Astrocyte (in vitro differentiated cells and primary cell): ENCODE measurements around the gene ADD3. TPM values are rescaled to one million over a fixed set of nuclear protein-coding genes. Genes with fewer than 3 reads are reported as not detected.

Source experiments
- DNase-seq: peaks from one replicate; pipeline ENCODE4 v3.0.0-alpha.2; 2010; ENCODE audit warnings: low read depth
- FAIRE-seq: peaks from 2 replicates; lab custom pipeline; 2011; peaks lifted over from hg19 to GRCh38; lab: Jason Lieb, UNC
- H2AFZ ChIP-seq: 2 replicates; pipeline ENCODE4 v1.6.0; 2012; ENCODE audit warnings: low read depth, low read length, inconsistent platforms
- H3K27ac ChIP-seq: 2 replicates; pipeline ENCODE4 v1.5.1; 2011; ENCODE audit warnings: low read depth, low read length, inconsistent platforms
- H3K27me3 ChIP-seq: 2 replicates; pipeline ENCODE4 v1.6.0; 2011; ENCODE audit warnings: low read length, inconsistent platforms; ENCODE audit not compliant: insufficient read depth
- H3K36me3 ChIP-seq: 2 replicates; pipeline ENCODE4 v1.5.1; 2011; ENCODE audit warnings: low read length, inconsistent platforms; ENCODE audit not compliant: insufficient read depth
- H3K4me1 ChIP-seq: 2 replicates; pipeline ENCODE4 v1.5.1; 2011; ENCODE audit warnings: low read length, inconsistent platforms; ENCODE audit not compliant: insufficient read depth
- H3K4me2 ChIP-seq: 2 replicates; pipeline ENCODE4 v1.6.0; 2012; ENCODE audit warnings: low read length, inconsistent platforms
- H3K4me3 ChIP-seq: 2 replicates; pipeline ENCODE4 v1.5.1; 2011; ENCODE audit warnings: low read depth, mild to moderate bottlenecking, low read length, inconsistent platforms; ENCODE audit not compliant: insufficient read depth
- H3K79me2 ChIP-seq: 2 replicates; pipeline ENCODE4 v1.6.0; 2012; ENCODE audit warnings: mild to moderate bottlenecking, low read length, inconsistent platforms; ENCODE audit not compliant: insufficient read depth
- H3K9ac ChIP-seq: 2 replicates; pipeline ENCODE4 v1.6.0; 2012; ENCODE audit warnings: mild to moderate bottlenecking, low read length, inconsistent platforms
- H3K9me3 ChIP-seq: 2 replicates; pipeline ENCODE4 v1.5.1; 2012; ENCODE audit warnings: low read depth, mild to moderate bottlenecking, low read length, inconsistent platforms; ENCODE audit not compliant: insufficient read depth
- H4K20me1 ChIP-seq: 2 replicates; pipeline ENCODE4 v1.6.0; 2012; ENCODE audit warnings: low read length, inconsistent platforms; ENCODE audit not compliant: insufficient read depth
- H3K27ac Mint-ChIP-seq: one replicate; pipeline ENCODE4 v1.8.0; 2021; ENCODE audit warnings: mild to moderate bottlenecking, mixed read lengths; ENCODE audit not compliant: unreplicated experiment
- H3K27me3 Mint-ChIP-seq: one replicate; pipeline ENCODE4 v1.8.0; 2021; ENCODE audit warnings: low read depth, mixed read lengths; ENCODE audit not compliant: unreplicated experiment
- H3K36me3 Mint-ChIP-seq: one replicate; pipeline ENCODE4 v1.8.0; 2021; ENCODE audit warnings: low read depth, mixed read lengths; ENCODE audit not compliant: unreplicated experiment
- H3K4me1 Mint-ChIP-seq: one replicate; pipeline ENCODE4 v1.8.0; 2021; ENCODE audit warnings: low read depth, mixed read lengths; ENCODE audit not compliant: unreplicated experiment
- H3K4me3 Mint-ChIP-seq: one replicate; pipeline ENCODE4 v1.8.0; 2021; ENCODE audit warnings: mild to moderate bottlenecking, moderate library complexity, mixed read lengths; ENCODE audit not compliant: unreplicated experiment
- H3K9me3 Mint-ChIP-seq: one replicate; pipeline ENCODE4 v1.8.0; 2021; ENCODE audit warnings: mild to moderate bottlenecking, mixed read lengths; ENCODE audit not compliant: unreplicated experiment
- EZH2 ChIP-seq: IDR thresholded peaks from 2 replicates; pipeline ENCODE4 v1.6.1; 2012; ENCODE audit warnings: mild to moderate bottlenecking, low read length, inconsistent platforms; ENCODE audit not compliant: insufficient read depth
- total RNA-seq: library from RNA; stranded (reverse); gene quantifications from 2 replicates; pipeline ENCODE4 v1.2.1, GENCODE V29; 2021
- TF ChIP-seq, protein P1 (sequence below): IDR thresholded peaks from 2 replicates; pipeline ENCODE4 v1.5.1; 2011; ENCODE audit warnings: low read depth, mild to moderate bottlenecking, inconsistent platforms, low read length, moderate library complexity; ENCODE audit not compliant: insufficient read depth

The ADD3 gene
- total RNA-seq, 1 donor from 2014 or later, result 127 TPM

DNA sequence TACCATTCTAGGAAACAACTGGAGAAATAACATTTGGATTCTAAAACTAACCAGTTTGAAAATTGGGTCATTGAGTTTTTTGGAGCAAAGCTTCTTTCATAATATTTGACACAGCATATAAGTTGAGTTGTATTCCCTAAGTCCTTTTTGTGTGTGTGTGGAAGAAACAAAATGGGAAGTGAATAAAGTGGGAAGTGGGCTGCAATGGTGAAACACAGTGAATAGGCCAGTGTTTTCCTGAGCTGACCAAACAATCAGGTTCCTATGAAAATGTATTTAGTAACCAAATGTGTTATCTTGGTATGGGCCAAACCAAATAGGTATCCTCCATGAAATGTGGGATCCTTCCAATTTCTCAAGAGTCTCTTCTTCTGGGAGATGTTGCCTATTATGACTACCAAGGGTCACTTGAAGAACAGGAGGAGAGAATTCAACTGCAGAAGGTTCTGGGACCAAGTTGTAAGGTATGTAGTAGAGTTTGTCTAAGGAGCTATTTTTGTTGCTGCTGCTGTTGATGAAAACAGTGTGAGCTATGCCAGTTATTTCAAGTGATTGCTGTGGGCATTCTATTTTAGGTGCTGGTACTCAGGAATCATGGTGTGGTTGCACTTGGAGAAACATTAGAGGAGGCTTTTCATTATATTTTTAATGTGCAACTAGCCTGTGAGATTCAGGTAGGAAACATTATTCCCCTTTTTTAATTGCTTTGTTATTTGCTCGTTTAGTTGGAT lies 111.3 kb downstream of the ADD3 start:
- peaks cover 15% of the 10 kb centered on the region for H3K36me3 ChIP-seq
- Mint-ChIP-seq H3K27ac (no peak overlapping the region), H3K36me3 (peaks cover 37% of the 10 kb centered on the region), H3K4me1 (peaks cover 10% of the 10 kb centered on the region), H3K4me3 (no peak overlapping the region), H3K9me3 (no peaks in the 10 kb centered on the region), H3K27me3 (no peaks in the 10 kb centered on the region)
- H3K27ac ChIP-seq, result no peak overlapping the region
- no peak overlapping the region for H3K4me2 ChIP-seq
- no peaks in the 10 kb centered on the region for H3K79me2 ChIP-seq
- H2AFZ ChIP-seq, result no peak overlapping the region
- no peak overlapping the region for H3K4me3 ChIP-seq
- H3K9ac ChIP-seq, result no peak overlapping the region
- H3K4me1 ChIP-seq, result no peaks in the 10 kb centered on the region
- TF ChIP-seq EZH2, result no peak
- TF ChIP-seq, protein P1, sequence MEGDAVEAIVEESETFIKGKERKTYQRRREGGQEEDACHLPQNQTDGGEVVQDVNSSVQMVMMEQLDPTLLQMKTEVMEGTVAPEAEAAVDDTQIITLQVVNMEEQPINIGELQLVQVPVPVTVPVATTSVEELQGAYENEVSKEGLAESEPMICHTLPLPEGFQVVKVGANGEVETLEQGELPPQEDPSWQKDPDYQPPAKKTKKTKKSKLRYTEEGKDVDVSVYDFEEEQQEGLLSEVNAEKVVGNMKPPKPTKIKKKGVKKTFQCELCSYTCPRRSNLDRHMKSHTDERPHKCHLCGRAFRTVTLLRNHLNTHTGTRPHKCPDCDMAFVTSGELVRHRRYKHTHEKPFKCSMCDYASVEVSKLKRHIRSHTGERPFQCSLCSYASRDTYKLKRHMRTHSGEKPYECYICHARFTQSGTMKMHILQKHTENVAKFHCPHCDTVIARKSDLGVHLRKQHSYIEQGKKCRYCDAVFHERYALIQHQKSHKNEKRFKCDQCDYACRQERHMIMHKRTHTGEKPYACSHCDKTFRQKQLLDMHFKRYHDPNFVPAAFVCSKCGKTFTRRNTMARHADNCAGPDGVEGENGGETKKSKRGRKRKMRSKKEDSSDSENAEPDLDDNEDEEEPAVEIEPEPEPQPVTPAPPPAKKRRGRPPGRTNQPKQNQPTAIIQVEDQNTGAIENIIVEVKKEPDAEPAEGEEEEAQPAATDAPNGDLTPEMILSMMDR, result no peak
- H4K20me1 ChIP-seq, result no peaks in the 10 kb centered on the region
- no peak for DNase-seq
- no peaks in the 10 kb centered on the region for H3K27me3 ChIP-seq
- no peaks in the 10 kb centered on the region for H3K9me3 ChIP-seq
- FAIRE-seq, result no peak

DNA sequence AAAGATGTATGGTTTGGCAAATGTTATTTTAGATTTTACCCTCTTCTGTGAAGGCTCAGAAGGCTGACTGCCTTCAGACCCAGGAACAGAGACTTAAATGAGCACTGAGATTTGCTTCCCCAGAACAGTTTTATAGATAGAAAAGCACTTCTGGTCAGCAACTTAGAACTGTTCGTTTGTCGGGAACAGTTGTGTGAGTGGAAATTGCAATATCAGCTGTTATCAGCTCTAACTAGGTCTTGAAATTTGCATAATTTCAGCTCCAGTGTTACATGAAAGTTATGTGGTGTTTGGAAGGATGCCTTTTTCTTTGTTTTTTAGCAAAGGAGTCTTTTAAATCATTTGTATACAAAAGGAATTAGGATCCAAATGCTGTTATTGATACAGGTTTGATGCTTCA lies 115.8 kb downstream of the ADD3 start:
- no peaks in the 10 kb centered on the region for H3K4me1 ChIP-seq
- H4K20me1 ChIP-seq, result no peaks in the 10 kb centered on the region
- no peak overlapping the region for H2AFZ ChIP-seq
- DNase-seq (no peak), FAIRE-seq (no peak)
- H3K36me3 Mint-ChIP-seq, result peaks cover 25% of the 10 kb centered on the region
- H3K9me3 Mint-ChIP-seq, result no peaks in the 10 kb centered on the region
- no peak overlapping the region for H3K27ac ChIP-seq
- no peak for TF ChIP-seq EZH2
- TF ChIP-seq, protein P1, result no peak
- no peaks in the 10 kb centered on the region for H3K27me3 Mint-ChIP-seq
- no peak overlapping the region for H3K4me3 Mint-ChIP-seq
- no peaks in the 10 kb centered on the region for H3K9me3 ChIP-seq
- H3K27ac Mint-ChIP-seq, result no peak overlapping the region
- no peak overlapping the region for H3K9ac ChIP-seq
- H3K4me2 ChIP-seq, result no peak overlapping the region
- H3K4me3 ChIP-seq, result no peak overlapping the region
- H3K79me2 ChIP-seq, result no peaks in the 10 kb centered on the region
- no peaks in the 10 kb centered on the region for H3K27me3 ChIP-seq
- H3K36me3 ChIP-seq, result peaks cover 26% of the 10 kb centered on the region
- peaks cover 7% of the 10 kb centered on the region for H3K4me1 Mint-ChIP-seq

DNA sequence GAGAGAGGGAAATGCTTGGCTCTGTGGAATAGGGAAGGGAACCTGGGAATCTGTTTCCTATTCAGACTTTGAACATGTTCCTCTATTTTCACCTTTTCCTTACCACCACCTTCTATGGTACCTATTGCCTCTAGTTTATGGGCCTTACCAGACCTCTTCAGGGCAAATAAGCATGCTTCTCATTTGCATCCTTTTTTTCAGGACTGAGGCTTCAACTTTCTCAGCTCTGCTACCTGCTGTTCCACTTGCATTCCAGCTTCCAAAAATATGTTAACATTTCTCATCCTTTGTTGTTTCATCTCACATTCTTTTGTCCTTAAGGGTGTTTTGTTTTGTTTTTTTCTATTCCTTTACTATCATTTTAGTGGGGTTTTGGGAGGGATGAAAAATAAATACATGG lies 121.7 kb downstream of the ADD3 start:
- FAIRE-seq (no peak), DNase-seq (no peak)
- Histone ChIP-seq H3K27me3 (no peaks in the 10 kb centered on the region), H3K4me1 (no peaks in the 10 kb centered on the region), H3K4me2 (no peak overlapping the region), H3K36me3 (peaks cover 33% of the 10 kb centered on the region), H2AFZ (no peak overlapping the region), H4K20me1 (no peaks in the 10 kb centered on the region), H3K9me3 (no peaks in the 10 kb centered on the region), H3K9ac (no peak overlapping the region), H3K4me3 (no peak overlapping the region), H3K79me2 (no peaks in the 10 kb centered on the region), H3K27ac (no peak overlapping the region)
- Mint-ChIP-seq H3K36me3 (peaks cover 11% of the 10 kb centered on the region), H3K9me3 (no peaks in the 10 kb centered on the region), H3K27me3 (no peaks in the 10 kb centered on the region), H3K4me1 (no peaks in the 10 kb centered on the region), H3K27ac (no peak overlapping the region), H3K4me3 (no peak overlapping the region)
- TF ChIP-seq, protein P1, result no peak
- no peak for TF ChIP-seq EZH2
